Measurements from ENCODE around the gene CHAF1A.

The CHAF1A gene

DNA sequence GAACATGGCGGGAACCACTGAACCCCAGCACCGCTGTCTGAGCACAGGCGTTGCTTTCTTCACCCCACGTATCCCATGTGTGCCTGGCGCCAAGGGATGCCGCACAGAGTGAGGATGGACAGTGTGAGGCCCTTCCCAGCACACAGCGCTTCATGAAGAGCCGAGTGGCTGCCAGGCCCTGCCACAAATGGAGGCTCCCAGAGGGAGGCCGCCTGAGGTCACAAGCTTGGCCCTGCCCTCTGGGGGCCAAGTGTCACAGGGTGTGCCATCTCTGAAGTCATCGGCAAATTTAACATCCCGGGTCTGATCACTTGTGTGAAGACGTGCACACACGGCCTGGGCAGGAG lies 34.7 kb upstream of the CHAF1A start:
- no peak for DNase-seq

DNA sequence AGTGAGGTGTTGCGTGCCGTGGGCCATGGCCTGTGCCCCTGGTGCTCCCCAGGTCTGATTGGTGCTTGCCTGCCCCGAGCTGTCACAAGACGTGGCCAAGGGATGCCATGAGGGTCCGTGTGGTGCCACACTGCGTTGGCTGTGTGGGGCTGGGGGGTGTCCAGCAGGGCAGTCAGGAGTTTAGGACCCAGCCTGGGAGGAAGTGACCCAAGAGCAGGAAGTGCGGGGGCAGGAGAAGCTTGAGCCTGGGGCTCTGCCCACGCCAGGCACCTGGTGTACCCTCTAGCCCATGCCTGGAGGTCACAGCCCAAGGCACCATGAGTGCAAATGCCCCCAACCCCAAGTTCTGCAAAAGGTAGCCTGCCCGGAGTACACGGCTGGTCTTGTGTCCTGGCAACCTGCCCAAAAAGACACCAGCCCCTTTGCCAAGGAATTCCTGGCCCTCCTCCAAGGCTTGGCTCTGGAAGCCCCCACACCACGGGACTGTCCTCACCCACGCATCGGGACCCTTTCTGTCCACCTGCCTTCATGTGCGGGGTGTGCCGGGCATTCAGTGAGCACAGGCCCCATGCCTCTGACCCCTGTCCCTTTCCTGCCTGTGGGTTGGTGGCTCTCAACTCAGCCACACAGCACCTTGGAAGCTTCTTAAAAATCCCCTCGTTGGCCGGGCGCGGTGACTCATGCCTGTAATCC lies 34.2 kb upstream of the CHAF1A start:
- no peak for DNase-seq

DNA sequence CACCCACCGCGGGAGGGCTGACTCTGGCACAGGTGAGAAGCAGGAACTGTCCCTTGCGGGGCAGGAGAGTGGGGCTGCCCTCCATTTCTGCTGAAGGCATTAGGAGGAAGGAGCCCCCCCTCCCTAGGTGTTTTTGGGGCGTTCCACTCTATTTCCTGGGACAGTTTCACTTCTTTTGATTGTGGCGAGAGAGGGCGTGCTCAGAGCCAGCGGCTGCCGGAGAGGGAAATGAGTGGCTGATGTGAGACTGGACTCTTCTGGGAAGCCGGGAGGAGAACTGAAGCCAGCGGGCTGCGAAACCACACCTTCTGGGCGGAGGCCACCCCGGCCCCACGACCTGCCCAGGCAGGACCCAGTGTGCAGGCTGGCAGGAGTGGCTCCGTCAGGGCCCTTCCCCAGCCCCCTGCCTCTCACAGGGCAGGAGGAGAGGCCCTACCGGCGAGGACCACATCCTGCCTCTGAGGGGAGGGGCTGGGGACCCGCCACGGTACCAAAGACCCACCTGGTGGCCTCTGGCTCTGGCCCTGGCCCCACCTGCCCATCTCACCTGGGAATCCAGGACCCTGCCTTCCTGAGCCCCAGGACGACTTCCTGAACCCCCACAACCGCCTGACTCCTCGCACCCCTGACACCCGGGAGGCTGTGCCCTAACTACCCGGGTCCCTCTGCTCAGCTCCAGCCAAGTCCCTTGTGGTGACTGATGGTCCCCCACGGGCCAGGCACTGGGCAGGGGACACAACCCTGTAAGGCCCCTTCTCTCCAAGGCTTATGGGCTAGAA lies 33.1 kb upstream of the CHAF1A start:
- peak; percentile 52 for DNase-seq

DNA sequence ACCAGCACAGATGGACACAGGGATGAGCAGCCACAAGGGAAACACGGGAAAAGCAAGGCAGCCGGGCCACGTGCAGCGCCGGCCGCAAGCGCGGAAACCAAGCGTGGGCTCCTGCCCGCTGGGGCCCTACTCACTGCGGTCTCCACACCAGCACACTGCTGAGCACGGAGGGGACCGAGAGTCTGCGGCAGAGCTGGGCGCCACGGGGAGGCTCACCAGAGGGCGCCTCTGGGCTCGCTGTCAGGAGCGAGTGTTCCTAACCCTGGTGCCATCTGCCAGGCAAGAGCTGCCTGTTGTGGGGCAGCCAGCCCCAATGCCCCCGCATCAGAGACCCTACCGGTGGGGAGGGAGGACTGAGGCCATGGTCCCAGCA lies 32.6 kb upstream of the CHAF1A start:
- DNase-seq: peak; percentile 75

DNA sequence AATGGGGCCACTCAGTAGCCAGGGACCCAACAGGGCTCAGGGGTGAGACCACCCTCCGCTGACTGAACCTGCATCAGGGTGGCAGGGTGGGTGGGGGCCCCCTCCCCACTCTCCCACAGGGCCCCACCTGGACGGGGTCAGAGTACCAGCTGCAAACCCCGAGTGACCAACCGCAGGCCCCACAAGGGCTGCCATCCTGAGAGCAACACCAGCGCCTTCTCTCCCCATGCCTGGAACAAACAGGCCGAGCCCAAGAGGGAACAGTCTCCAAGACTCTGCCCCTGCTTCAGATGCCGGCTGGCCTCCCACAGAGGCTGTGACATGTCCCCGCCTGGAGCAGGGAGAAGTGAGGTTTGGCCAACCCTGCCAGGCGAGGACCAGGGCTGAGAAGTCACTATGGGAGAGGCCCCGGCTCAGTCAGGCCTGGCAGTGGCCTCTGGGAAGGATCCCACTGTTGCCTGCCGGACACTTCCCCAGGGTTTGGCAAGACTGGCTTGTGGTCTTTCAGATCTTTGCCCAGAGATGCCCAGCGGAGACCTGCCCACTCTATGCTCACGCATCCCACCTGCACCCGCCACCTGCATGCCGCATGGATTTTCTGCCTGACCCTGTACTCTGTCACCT lies 31.9 kb upstream of the CHAF1A start:
- DNase-seq: no peak

DNA sequence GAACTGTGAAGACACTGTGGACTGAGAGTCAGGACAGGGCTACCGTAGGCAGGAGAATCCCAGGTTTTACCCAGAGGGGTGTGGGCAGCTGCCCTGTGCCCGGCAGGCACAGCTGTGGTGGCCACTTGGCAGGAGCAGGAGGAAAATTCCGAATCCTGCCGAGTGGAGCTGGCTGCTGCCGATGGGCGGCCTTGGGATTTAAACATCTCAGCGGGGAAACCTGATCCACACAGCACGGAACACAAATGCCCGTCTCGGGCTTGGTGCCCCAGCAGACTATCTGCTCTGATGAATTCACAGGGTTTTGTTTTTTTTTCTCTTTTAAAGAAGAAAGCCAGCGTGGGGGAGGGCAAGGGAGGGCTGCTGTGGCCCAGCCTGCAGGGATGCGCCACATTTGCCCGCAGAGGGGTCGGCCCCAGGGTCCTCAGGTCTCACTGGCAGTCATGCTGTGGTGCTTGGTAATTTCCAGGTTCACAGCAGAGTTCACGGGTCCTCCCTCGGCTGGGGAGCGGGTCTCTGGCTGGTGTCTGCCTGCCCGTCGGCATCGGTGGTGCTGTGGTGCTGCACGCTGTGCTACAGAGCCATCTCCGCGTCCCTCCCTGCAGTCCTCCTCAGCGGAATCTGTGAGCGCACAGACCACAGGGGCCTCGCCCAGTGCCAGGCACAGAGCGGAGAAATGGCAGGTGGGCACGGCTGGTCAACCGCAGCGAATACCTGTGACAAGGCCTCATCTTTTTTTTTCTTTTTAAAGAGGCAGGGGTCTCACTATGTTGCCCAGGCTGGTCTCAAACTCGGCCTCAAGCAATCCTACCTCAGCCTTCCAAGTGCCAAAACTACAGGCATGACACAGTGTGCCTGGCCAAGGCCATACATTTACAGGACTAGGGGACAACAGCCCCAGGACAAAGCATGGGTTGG lies 30.9 kb upstream of the CHAF1A start:
- DNase-seq: no peak

DNA sequence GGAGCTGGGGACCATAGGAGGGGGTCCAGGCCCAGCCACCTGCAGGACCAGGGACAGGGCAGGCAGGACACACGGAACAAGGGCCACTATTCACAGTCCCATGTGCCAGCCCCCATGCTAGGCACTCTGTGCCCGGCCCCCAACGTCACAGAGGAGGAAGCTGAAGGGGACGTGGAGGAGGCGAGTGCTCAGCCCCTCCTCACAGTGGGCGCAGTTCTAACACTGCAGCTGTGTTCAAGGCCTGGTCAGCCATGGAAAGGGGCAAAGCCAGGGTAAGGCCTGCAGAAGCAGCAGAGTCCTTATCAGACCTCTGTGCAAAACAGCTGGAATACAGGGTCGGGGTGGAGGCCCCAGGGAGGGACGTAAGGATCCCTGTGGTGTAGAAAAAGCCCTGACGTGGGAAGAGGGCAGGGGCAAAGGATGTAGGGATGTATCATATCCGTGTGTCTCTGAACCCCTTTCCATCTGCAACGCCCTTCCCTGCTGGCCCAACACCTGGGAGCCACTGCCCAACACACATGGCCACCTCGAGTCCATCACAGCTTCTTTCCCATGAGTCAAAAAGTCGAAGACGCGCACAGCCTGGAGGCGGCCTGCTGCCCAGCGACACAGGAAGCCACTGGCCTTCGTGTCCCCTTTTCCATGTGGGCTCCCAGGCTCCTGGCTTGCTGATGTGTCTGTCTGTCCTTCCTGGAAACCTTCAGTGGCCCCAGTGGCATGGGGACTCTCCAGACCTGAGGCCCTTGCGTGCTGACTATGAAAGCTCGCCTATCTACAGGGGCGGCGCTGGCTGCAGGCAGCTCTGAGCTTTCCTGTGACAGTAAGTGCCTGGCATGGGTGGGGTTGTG lies 30.1 kb upstream of the CHAF1A start:
- DNase-seq: no peak

DNA sequence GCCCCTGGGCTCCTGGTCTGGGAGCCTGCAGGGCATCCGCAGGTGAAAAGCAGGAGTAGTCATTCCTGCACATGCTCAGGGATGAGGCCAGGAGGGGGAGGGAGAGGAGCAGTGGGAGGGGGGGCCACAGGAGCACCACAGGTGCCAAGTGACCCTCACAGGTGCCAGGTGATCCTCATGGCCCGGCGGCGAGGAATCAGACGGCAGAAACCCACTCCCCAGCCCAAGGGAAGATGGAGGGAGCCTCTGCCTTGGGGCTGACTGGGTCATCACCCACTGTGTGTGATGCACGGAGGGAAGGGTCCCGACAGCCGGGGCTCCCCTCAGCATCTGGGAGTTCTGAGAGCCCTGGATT lies 29.4 kb upstream of the CHAF1A start:
- no peak for DNase-seq

DNA sequence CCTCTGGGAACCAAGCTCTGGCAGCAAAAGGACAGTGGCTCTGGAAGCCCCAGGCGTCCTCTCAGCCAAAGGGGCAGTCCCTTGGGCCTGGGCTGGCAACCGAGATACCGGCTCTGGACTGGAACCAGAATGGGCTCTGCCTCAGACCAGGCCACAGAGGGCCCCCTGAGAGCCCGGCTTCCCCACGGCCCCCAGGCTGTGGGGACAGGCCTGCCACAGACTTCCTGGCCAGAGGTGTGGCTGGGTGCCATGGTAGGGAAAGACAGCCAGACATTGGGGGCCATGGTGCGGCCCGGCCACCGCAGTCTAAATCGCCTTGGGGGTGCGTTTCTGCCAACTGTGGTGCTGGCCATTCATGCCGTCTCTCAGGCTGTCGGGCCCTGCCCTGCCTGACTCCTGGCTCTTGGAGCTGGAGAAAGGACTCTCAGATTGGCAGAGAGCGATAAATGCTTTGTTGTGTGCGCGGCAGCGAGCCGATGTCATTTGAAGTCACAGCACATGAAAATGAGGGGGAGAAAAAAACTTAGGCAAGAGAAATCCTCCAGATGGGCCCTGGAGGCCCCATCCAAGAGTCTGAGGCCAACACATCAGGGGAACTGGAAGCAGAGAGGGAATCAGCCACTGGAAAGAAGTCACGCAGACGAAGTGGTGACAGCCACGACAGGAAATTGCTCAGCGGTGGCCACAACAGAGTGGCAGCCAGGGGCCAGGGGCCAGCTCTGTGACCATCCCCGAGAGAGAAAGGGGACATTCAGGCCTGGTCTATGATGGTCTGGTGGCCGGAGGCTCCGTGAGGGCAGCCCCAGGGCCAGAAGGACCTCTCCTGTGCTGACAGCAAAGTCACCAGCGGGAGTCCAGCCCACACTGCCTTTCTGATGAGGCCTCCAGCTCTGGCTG lies 28.6 kb upstream of the CHAF1A start:
- no peak for DNase-seq

DNA sequence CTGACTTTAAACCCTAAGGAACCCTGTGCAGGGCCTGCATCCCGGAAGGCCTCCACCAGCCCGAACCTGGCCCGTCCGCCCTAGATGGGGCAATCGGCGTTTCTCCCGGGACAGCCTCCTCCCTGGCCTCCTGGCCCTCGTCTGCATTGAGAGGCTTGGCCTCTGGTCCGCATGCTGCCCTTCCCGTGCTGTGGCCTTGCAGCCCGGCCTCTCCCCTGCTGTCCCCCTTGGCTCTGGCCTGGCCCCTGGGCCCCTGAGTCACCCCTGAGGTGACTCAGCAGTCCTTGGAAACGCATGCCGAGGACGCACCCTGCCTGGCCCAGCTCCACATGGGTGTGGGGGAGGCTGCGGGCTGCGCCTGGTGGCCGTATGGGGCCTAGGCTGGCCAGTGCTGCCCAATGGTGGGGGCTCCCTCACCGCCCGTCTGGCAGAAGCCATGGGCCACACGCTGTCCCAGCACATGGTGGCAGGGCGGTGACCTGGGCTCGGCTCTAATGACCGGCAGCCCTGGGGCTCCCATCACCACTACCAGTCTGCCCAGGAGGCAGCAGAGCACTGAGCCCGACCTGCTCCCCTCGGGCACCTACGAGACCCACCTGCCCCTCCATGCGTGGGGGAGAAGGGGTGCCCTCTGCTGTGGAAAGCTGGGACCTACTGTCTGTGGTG lies 27.8 kb upstream of the CHAF1A start:
- no peak for DNase-seq

DNA sequence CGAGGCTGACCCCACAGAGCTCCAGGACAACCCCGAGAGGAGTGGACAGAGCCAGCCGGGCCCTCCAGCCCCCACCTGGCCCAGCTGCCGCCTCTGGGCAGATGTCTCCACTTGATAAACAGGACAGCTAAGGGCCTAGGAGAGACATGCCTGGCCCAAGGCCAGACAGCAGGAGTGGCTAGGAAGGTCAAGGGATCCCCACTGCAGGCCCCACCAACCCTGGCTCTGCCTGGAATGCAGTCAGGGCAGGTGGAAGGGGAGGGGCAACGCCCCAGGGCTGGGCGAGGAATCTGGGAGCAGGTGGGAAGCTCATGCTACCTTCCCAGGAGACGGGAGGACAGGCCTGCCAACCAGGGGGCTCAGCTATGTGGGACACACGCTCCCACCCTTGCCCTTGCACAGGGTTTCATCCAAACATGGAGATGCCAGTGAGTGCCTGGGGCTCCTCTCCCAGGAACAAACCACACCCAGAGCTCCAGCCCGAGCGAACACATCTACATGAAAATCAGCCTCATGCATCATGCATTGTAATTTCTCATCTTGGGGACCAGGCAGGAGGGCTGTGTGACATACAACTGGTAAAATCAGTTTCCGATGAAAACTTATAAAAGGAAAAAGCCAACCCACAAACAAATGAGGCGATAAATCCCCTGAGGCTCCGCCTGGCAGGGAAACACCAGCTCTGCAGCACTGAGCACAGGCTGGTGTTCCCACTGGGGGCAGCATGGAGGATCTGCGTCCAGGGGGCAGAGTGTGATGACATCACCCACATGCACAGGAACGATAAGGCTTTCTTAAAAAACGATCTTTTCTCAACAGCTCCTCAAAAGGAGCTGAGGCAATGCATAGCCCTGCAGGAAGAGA lies 27.0 kb upstream of the CHAF1A start:
- no peak for DNase-seq

DNA sequence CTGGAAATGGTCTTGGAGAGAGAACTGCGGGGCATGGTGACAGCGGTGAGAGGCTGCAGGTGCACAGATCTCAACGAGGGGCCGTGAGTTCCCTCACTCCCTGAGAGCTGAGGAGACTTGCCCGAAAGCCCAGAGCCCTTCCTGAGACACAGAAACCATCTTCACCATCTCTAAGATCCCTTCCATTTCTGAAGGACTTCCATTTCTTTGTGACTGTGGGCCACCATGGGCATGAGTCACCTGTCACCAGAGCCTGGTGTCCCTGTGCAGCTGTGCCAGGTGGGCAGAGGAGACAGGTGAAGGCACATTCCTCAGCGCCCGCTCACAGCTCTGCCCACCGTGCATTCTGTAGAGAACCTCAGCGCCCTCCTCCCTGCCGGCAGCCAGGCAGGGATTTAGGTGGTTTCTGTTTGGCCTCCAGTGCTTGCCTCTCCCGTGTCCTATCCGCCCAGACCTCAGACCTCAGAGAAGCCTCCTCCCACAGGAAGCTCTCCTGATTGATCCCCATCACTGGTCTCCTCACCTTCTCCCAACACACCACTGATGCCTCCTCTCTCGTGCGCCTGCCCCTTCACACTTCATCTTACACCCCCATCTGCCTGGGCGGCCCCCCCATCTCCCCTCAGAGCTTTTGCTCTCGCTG lies 26.3 kb upstream of the CHAF1A start:
- no peak for DNase-seq

DNA sequence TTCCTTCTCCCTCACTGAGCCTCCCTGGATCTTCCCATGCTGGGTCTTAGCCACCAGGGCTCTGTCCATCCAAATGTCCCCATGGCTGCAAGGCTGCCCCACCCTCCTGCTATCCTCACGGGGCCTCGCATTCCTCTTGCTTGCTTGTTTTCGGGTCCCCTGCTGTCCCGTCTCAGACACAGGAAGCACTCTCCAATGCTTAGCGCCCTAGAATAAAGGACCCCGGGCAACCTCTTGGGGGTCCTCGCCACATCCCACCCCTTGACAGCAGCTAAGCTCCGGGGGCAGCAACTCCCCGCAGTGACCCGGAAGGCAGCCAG lies 25.8 kb upstream of the CHAF1A start:
- no peak for DNase-seq

DNA sequence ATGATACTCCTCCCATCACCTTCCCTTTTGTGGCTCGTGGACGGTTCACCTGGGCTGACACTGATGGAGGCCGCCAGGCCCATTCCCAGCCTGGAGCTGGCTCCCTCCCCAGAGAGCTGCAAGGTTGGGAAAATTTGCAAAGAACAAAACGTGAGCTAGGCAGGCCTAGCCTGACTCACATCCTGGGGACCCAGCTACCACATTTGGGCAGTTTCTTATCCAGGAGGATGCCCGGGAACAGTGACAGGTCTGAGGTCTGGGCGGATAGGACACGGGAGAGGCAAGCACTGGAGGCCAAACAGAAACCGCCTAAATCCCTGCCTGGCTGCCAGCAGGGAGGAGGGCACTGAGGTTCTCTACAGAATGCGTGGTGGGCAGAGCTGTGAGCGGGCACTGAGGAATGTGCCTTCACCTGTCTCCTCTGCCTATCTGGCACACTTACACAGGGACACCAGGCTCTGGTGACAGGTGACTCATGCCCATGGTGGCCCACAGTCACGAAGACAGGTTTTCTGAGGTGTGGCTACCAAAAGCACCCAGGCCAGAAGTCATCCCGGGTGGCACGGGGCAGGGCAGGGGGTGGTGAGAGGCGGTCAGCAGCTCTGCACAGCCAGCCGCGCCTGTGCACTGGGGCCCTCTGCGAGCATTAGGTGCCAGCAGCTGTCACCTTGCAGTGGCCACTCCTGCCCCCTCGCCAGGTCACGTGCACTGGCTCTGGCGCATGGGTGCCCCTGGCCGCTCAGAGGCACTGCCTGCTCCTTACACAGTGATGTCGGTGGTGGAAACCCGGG lies 25.3 kb upstream of the CHAF1A start:
- DNase-seq: no peak

DNA sequence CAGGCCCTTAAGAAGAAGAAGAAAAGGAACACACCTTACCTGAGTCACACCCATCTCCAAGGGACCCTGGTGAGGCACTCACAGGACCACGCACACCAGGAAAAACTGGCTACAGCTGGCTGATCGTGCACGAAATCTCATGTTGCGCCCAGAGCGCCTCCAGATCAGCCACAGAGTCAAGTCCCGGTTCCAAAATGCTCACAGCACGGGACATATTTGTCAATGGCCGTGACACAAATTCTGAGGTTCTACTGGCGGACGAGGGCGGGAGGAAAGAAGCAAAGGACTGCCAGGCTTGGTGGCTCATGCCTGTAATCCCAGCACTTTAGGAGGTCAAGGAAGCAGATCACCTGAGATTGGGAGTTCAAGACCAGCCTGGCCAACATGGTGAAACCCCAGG lies 23.6 kb upstream of the CHAF1A start:
- DNase-seq: no peak

DNA sequence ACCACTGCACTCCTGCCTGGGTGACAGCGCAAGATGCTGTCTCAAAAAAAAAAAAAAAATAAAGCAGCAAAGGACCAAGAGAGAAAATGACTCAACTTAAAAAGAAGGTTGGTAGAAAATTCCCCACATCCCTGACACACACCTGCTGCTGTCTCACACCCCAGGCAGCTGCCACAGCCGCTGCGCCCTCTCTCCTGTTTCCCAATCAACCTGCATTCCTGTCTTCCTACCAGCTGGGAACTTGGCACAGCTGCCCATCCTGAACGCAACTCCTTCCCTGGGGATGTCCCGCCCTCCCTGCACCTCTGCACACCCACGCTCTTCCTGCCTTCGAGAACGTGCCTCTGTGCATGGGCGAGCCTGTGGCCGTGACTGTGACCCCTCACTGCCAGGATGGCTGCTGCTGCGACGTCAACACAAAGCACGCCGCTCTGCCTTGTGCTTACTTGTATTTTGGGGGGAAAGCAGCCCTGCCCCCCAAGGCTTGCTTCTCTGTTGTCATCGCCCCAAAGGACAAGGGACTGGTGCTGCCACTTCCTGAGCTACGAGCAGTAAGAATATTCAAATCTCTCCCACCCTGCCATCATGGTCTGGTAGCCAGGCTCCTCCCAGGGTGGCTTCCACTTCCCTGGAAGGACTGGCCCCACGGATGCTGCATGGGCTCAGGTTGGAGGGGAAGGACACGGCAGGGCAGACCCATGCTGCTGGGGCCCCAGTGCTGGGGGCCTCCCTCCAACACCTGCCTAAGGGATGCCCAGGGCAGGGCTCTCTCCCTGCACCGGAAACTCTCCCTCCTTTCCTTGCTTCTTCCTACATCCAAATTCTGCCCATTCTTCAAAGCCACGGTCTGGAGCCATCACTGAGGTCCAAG lies 22.8 kb upstream of the CHAF1A start:
- DNase-seq: no peak

DNA sequence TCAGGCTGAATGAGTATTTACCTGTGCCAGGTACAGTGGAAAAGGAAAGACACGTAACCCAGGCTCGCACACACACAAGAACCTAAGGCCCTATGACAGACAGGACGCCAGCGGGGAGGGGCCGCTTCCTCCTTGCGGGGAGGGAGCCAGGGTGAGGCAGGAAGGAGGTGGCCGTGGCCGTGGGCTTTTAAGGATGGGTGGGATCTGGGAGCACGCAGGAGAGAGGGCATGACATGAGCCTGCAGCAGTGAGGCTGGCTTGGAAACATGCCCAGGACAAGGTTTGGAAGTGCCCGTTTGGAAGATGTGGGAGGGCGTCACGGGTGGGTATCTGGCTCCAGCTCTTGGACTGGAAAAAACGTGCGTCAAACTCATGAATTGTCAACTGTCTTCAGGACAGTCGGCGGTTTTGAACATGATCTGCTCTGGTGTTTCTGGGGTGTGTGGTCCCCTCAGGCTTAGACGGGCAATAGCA lies 22.1 kb upstream of the CHAF1A start:
- DNase-seq: peak; percentile 65
